SH-SY5Y (cell line): ENCODE data around the gene ELMOD1.

ENCODE experiments used
- GATA2 ChIP-seq: IDR thresholded peaks from 2 replicates; pipeline ENCODE4 v1.6.1; 2011; ENCODE audit warnings: mild to moderate bottlenecking, low read depth, low read length
- GATA3 ChIP-seq: IDR thresholded peaks from 2 replicates; pipeline ENCODE4 v1.6.1; 2011; ENCODE audit warnings: low read depth, mild to moderate bottlenecking, low read length, moderate library complexity

Gene ELMOD1

DNA sequence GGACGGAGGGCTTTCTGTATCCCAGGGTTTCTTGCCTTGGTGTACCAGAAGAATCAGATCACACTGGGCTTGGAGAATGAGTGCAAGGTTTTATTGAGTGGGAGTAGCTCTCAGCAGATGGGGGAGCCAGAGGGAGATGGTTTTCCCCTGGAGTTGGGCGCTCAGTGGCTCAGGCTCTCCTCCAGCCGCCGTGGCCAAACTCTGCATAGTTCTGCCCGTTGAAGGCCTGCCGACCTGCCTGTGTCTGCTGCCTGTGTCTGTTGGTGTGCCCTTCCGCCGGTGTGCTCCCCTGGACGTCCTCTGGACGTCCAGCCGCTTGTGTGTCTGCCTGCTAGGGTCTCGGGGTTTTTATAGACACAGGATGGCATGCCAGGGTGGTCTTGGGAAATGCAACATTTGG is 20.9 kb upstream of the ELMOD1 start:
- TF ChIP-seq GATA2 (no peak), GATA3 (no peak)

DNA sequence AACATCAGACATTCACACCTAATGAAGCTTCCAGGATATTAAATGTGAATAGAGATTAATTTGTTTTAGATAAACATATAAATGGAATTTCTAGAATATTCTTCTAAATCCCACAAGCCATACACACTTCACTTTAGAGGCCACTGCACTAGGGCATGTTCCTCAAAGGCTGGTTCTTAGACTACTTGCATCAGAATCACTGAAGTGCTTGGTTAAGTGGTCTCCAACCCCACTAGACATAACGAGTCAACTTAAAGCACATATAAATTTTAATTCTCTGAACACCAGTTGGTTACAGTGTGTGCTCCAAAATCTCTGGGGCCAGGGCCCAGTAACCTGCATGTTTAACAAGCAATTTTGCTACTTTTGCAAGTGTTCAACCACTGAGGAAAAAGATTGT is 17.5 kb upstream of the ELMOD1 start:
- no peak for TF ChIP-seq GATA2
- TF ChIP-seq GATA3, result no peak

DNA sequence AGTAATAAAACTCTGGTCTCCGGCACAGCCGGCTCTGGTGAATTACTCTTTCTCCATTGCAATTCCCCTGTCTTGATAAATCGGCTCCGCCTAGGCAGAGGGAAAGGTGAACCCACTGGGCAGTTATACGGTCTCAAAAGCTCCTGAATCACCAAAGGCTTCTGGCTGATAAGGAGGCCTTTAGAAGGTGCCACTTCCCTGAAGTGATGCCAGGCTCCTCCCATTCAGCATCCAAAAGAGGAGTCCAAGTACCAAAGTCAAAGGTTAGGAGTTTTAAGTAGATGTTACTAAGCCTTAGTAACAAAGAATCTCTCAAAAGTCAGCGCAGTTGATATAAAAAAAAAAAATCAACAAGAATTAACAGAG is 13.6 kb upstream of the ELMOD1 start:
- TF ChIP-seq GATA2 (no peak), GATA3 (no peak)

DNA sequence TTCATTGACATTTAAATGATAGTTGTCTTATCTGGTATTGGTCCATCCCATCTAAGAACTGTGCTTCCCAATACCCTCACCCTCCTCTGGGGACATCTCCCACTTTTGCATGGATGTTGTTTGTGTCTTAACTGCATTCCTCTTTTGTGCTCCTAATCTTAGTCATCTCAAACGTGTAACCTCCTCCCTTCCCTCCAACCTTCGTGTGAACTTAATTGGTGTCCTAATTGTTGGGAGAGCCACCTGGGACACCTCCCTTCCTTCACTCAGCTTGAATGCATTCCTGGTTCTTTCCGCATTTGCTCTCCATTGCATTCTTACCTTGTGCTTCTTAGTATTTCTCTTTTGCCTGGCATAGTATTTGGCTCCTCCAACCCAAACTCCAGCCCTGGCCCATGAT is 9.8 kb upstream of the ELMOD1 start:
- TF ChIP-seq GATA3, result no peak
- no peak for TF ChIP-seq GATA2

DNA sequence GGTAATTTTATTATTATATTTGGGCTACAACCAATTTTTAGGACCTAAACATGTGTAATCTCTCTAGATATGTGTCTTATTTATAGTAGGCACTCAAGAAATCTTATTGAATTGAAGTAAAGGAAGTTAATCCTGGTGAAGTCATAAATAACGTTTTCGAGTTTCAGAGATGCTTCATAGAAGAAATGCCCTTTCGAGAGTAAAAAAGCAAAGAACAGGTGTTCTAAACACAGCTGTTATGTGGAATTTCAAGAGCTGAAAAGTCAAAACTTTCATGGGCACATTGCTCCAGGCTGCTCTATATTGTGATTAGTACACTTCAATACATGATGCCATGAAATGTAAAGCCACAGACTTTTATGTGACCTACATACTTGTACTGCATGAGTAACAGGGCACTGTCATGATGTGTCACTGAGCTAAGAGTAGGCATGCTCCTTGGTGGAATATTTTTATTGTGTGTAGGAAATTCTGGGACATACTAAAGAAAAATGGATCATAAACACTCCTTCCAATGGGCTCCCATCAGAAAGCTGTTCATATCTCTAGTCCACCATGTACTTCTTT is 7.2 kb upstream of the ELMOD1 start:
- TF ChIP-seq GATA2, result no peak
- TF ChIP-seq GATA3, result no peak

DNA sequence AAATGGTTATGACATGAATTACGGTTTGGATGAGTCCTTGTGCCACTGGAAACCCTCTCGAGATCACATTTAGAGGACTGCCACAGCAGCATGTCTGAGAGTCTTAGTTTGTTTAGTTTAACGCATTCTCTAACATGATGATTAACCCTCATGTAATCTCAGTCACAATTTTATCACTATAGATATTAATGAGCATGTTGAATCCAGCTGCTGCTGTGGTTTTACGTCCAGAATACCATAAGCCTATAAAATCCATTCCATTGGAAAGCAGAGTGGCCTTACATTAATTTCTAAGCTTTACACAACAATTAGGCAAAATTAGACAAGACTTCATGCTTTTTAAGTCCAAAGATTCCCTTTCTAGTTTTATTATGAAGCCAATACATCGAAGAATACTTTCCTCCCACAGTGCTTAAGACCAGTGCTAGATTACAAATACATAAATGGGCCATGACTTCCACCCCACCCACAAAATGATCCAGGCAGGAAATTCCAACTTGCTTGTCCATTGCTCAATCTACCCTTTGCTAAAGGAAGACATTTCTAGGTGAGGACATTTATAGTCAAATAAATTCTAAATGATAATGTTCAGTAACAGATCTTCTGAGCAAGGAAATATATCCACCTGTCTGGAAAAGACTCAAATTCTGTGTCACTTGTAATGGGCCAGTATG is 3.5 kb upstream of the ELMOD1 start:
- TF ChIP-seq GATA3 (no peak), GATA2 (no peak)

DNA sequence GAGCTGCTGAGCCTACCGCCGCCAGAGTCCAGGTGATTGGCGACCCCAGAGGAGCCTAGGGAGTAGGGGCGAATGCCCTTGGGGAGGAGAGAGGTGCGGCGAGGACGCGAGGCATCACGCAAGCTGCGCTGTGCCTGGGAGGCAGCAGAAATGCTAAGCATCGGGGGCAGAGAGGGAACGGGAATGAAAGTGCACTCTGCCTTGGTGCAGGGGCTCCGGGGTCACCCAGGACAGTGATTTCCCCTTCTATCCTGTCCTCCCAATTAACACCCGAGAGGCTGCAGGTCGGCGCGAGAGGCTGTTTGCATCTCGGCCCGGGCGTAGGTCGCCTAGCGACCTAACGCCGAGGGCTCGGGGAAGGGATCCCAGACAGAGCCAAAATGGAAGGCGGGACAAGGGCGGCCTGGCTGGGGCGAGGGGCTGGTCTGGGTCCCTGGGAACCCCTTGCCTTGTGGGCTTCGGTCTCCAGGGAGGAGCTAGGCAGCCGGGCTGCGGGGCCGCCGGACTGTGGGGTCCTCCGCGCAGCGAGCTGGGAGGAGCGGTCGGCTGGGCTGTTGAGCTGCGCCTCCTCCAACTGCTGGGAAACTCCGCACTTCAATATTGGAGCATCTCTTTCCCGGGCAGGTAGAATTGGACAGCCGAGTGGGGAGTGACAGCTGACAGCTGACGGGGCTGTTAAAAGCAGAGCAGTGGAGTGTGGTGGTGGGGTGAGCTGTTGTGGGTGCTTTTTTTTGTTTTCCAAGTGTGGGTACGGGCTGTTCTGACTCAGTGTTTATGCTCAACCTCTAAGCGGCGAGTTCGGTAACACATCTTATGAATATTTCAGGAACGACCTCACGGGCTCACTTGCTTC is 657 bp downstream of the ELMOD1 start:
- TF ChIP-seq GATA3 (no peak), GATA2 (no peak; the same call in 1 of the 2 replicates)

DNA sequence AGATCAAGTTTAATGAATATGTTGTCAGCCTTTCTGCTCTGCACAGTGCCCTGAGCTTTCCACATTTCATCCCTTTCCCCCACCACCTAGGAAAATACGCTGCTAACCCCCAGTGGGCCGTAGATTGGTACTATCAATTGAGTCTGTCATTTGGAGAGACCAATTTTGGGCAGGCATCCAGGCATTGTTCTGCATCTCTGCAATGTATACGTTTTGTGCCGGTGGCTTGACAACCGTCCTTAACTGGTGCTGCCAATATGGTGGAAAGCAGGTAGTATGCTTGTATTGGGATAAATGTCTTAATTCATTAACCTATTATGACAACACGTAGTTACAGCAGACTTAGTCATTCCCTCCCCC is 1.3 kb downstream of the ELMOD1 start:
- no peak for TF ChIP-seq GATA3
- no peak for TF ChIP-seq GATA2

DNA sequence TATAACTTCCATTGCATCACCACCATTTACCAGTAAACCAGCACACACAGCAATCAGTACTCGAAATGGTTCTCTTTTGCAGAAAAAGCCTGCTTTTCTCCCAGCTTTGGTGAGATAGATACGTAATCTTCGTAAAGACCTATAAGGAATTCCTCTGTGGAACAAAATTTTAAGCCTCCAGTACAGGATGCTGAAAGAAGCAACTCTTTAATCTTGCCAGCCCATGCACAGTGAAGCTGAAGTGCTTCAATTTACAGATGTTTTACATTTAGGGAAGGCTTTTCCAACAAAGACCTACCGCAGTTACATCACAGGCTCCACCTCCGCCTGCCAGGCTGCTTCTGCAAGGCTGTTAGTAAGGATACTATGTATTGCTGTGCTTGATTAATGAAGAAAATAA is 1.9 kb downstream of the ELMOD1 start:
- no peak for TF ChIP-seq GATA2
- no peak for TF ChIP-seq GATA3

DNA sequence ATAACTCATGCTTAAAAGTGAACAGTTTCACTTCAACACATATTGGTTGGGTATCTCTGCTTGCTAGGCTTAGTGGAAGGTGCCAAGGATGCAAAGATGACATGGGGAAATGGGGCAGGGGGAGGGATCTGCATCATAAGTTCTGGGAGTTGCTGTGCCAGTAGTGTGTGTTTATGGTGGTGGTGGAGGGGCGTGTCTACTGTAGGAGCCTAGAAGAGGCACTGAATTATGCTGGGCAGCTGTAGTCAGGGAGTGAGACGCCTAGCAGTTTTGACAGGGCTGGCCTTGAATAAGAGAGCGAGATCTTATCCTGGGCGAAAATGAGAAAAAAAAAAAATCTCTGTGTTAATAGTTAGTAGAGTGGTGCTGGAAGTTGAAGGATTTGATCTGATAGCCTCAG is 3.0 kb downstream of the ELMOD1 start:
- TF ChIP-seq GATA3, result no peak
- TF ChIP-seq GATA2, result no peak

DNA sequence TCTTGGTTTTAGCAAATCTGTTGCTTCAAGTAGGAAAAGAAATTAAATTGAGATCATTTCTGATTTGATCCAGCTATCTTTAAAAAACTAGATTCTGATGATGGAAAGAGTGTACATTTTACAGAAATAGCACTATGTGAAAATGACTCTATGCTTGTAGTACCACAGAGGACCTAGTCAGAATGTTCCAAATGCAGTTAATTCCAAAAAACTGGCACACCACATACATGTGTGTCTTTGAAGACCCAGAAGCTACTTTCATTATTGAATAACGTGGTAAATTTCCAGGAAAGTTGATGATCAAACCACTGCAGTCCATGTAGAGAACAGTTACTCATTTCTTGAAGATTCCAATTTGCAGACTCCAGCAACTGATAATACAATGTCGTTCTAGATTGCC is 3.8 kb downstream of the ELMOD1 start:
- TF ChIP-seq GATA3 (no peak), GATA2 (no peak)

DNA sequence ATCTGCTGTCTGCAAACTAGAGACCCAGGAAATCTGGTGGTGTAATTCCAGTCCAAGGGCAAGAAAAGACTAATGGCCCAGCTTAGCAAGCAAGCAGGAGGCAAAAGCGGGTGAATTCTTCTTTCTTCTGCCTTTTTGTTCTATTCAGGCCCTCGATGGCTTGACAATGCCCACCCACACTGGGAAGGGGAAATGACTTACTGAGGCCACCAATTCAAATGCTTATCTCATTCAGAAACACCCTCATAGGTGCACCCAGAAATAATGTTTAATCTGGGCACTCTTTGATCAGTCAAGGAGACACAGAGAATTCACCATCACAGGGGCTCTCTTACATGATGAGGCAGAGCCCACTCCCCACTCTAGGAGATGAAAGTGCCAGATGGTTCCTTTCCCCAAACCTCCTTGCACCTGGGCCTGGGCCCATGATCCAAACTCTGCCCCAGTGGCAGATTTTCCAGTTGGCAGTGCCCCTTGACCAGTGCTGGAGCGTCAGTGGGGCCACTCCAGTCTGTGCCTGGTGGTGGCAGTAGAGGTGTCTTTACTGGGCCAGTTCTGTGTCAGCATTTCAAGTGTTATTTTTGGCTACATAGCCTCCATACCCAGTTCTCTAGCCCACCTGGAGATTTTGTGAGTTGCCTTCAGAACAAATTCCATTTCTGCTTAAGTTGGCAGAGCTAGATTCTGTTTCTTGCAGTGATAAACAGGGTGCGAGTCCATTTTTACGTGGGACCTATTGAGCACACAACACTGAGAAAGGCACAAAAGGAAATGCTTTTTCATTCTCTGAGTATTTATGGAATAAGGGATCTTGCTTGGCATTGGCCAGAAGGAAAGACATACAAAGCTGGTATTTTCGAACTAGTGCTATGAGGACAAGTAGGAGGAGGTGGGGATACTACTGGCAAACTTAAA is 7.5 kb downstream of the ELMOD1 start:
- no peak for TF ChIP-seq GATA3

DNA sequence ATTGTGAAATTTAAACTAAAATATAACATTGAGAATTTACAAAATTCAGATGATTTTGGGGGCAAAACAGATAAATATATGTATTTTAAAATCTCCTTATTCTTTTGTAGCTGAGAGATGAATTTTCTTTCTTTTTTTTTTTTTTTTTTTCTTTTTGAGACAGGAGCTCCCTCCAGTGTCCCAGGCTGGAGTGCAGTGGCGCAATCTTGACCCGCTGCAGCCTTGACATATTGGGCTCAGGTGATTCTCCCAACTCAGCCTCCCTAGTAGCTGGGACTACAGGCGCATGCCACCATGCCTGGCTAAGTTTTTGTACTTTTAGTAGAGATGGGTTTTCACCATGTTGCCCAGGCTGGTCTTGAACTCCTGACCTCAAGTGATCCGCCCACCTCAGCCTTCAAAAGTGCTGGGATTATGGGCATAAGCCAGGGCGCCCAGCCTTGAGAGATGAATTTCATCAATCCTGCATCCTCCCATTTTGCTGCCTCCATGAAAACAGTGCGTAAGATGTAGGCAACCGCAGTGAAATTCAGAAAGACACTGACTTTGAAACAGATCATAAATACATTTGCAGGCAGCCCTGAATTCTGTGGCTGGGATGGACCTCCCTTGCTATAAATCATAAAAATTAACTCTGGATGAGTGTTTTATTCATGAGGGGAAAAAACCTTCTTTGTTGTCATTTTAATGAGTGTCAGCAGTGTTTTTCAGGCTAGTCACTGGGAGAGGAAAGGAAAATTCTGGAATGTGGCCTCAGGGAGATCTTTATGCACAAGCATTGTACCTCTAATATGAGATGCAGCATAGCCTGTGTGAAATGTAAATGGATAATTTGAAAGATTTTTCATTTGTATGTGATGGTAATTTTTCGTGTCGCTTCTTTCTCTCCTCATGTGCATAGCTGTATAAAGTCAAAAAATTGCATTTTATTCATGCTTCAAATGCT is 14.4 kb downstream of the ELMOD1 start:
- TF ChIP-seq GATA2 (no peak), GATA3 (no peak)
